IMR-90 (cell line): ENCODE data around the gene HIVEP3. TPM values are rescaled to one million over a fixed set of nuclear protein-coding genes. Genes with fewer than 3 reads are reported as not detected.

ENCODE experiments used
- ATAC-seq: fragments of 200-7000 bp; cut with Tn5 transposase; 2 replicates; pipeline ENCODE4 v1.9.1; 2020; ENCODE audit warnings: low read depth, mild to moderate bottlenecking, moderate library complexity
- BruUV-seq: library from RNA; stranded (reverse); fragments of 400-500 nt; replicated peaks from 2 replicates; lab custom pipeline; 2021; lab: Mats Ljungman, UMichigan
- CTCF ChIA-PET: fragments of 300-600 bp; formaldehyde crosslinking; extraction: SDS; loops from one replicate; lab custom pipeline; 2021; ENCODE audit warnings: antibody characterized with exemption; lab: Yijun Ruan, JAX
- POLR2A ChIA-PET: fragments of 300-600 bp; sonication (Branson Sonifier 250); formaldehyde crosslinking; loops from one replicate; lab custom pipeline; 2022; ENCODE audit warnings: antibody characterized with exemption; ENCODE audit not compliant: unreplicated experiment; lab: Charles Lee
- DNase-seq: peaks from one replicate; pipeline ENCODE4 v3.0.0; 2013
- H2AFZ ChIP-seq: replicated peaks from 2 replicates; pipeline ENCODE3; 2013; ENCODE audit warnings: low read length, mild to moderate bottlenecking; ENCODE audit not compliant: poor library complexity
- H2AK5ac ChIP-seq: 2 replicates; pipeline ENCODE4 v1.6.1; 2013; ENCODE audit warnings: low read depth, low read length, inconsistent platforms
- H2AK9ac ChIP-seq: replicated peaks from 2 replicates; pipeline ENCODE3; 2013; ENCODE audit warnings: mild to moderate bottlenecking, low read depth, low read length, moderate library complexity; ENCODE audit not compliant: poor library complexity
- H2BK120ac ChIP-seq: 2 replicates; pipeline ENCODE4 v1.6.1; 2013; ENCODE audit warnings: low read depth, low read length, inconsistent platforms
- H2BK15ac ChIP-seq: 3 replicates; pipeline ENCODE4 v1.6.1; 2013; ENCODE audit warnings: low read depth, low read length, inconsistent platforms
- H2BK20ac ChIP-seq: 2 replicates; pipeline ENCODE4 v1.6.1; 2013; ENCODE audit warnings: low read depth, mild to moderate bottlenecking, inconsistent platforms, low read length, moderate library complexity
- H2BK5ac ChIP-seq: 2 replicates; pipeline ENCODE4 v1.6.1; 2013; ENCODE audit warnings: mild to moderate bottlenecking, low read depth, low read length, inconsistent platforms; ENCODE audit not compliant: poor library complexity, severe bottlenecking
- H3K14ac ChIP-seq: replicated peaks from 2 replicates; pipeline ENCODE4 v1.6.1; 2013; ENCODE audit warnings: low read depth, low read length, inconsistent platforms
- H3K18ac ChIP-seq: 2 replicates; pipeline ENCODE4 v1.6.1; 2013; ENCODE audit warnings: low read depth, low read length, control low read depth
- H3K23ac ChIP-seq: 2 replicates; pipeline ENCODE4 v1.6.1; 2013; ENCODE audit warnings: low read depth, low read length, inconsistent platforms
- H3K27ac ChIP-seq: 2 replicates; pipeline ENCODE4 v1.5.1; 2013; ENCODE audit warnings: mild to moderate bottlenecking, control low read depth, low read length; ENCODE audit not compliant: insufficient read depth
- H3K27me3 ChIP-seq: 2 replicates; pipeline ENCODE4 v1.6.1; 2013; ENCODE audit warnings: low read length; ENCODE audit not compliant: control insufficient read depth, insufficient read depth
- H3K36me3 ChIP-seq: 2 replicates; pipeline ENCODE4 v1.6.1; 2013; ENCODE audit warnings: low read length, mixed read lengths; ENCODE audit not compliant: control insufficient read depth, insufficient read depth
- H3K4ac ChIP-seq: 2 replicates; pipeline ENCODE4 v1.6.1; 2013; ENCODE audit warnings: low read depth, low read length, inconsistent platforms
- H3K4me1 ChIP-seq: 2 replicates; pipeline ENCODE4 v1.6.1; 2013; ENCODE audit warnings: low read length, mixed read lengths; ENCODE audit not compliant: control insufficient read depth, insufficient read depth
- H3K4me2 ChIP-seq: 2 replicates; pipeline ENCODE4 v1.6.1; 2013; ENCODE audit warnings: low read depth, mild to moderate bottlenecking, control low read depth, low read length, moderate library complexity
- H3K4me3 ChIP-seq: 2 replicates; pipeline ENCODE4 v1.5.1; 2013; ENCODE audit warnings: low read depth, mild to moderate bottlenecking, control low read depth, low read length, moderate library complexity; ENCODE audit not compliant: insufficient read depth
- H3K56ac ChIP-seq: 2 replicates; pipeline ENCODE4 v1.6.1; 2013; ENCODE audit warnings: low read length, inconsistent platforms; ENCODE audit not compliant: insufficient read depth; ENCODE audit errors: extremely low read depth
- H3K79me1 ChIP-seq, 2 experiments: 2 replicates each; pipeline ENCODE4 v1.6.1; 2013; ENCODE audit warnings: low read length in 2 of 2, inconsistent platforms in 1 of 2, low read depth in 1 of 2
- H3K9ac ChIP-seq: 2 replicates; pipeline ENCODE4 v1.6.1; 2013; ENCODE audit warnings: low read depth, low read length, control low read depth
- H3K9me1 ChIP-seq: 2 replicates; pipeline ENCODE4 v1.6.1; 2013; ENCODE audit warnings: low read length, inconsistent platforms; ENCODE audit not compliant: insufficient read depth
- H3K9me3 ChIP-seq: 2 replicates; pipeline ENCODE4 v1.6.1; 2013; ENCODE audit warnings: low read length; ENCODE audit not compliant: control insufficient read depth, insufficient read depth
- H4K20me1 ChIP-seq: 2 replicates; pipeline ENCODE4 v1.6.1; 2013; ENCODE audit warnings: low read length, inconsistent platforms; ENCODE audit not compliant: insufficient read depth
- H4K5ac ChIP-seq: 2 replicates; pipeline ENCODE4 v1.6.1; 2013; ENCODE audit warnings: mild to moderate bottlenecking, low read depth, low read length, control low read depth
- H4K8ac ChIP-seq, 2 experiments: 2 replicates each; pipeline ENCODE4 v1.6.1; 2013; ENCODE audit warnings: low read depth in 2 of 2, low read length in 2 of 2, control low read depth in 1 of 2, inconsistent platforms in 1 of 2
- H4K91ac ChIP-seq: 2 replicates; pipeline ENCODE4 v1.6.1; 2013; ENCODE audit warnings: low read depth, low read length, inconsistent platforms; ENCODE audit not compliant: insufficient read depth
- BHLHE40 ChIP-seq: fragments of 150-350 bp; IDR thresholded peaks from 2 replicates; pipeline ENCODE4 v1.6.1; 2016; ENCODE audit warnings: mild to moderate bottlenecking, low read depth, low read length
- CEBPB ChIP-seq: IDR thresholded peaks from 2 replicates; pipeline ENCODE4 v1.6.1; 2012; ENCODE audit warnings: low read depth, low read length, improper control_type of control experiment
- SMC3 ChIP-seq: fragments of 150-350 bp; IDR thresholded peaks from 2 replicates; pipeline ENCODE4 v1.6.1; 2016; ENCODE audit warnings: low read depth, mild to moderate bottlenecking, antibody characterized with exemption, low read length, moderate library complexity
- WGBS, 2 experiments: methylation state at CpG; one replicate each; pipeline versions ENCODE4 v1.1.5 to v1.1.7; 2013; ENCODE audit warnings: missing lambda C conversion rate in 2 of 2; ENCODE audit not compliant: insufficient read length in 1 of 2; ENCODE audit errors: extremely low coverage in 2 of 2; 5-methylcytosine and 5-hydroxymethylcytosine counted together
- dilution Hi-C: fragments of 300-500 bp; cut with HindIII; formaldehyde crosslinking; loops from one replicate; pipeline ENCODE4 v1.14.3; 2018; ENCODE audit warnings: low sequenced_read_pairs; ENCODE audit not compliant: unreplicated experiment
- in situ Hi-C: fragments of 300-500 bp; cut with MboI; formaldehyde crosslinking; loops from 3 replicates; pipeline ENCODE4 v1.14.3; 2019; ENCODE audit warnings: low sequenced_read_pairs, inconsistent platforms, mixed read lengths
- intact Hi-C: fragments of 100-400 bp; cut with micrococcal nuclease; formaldehyde crosslinking; loops from 2 replicates; pipeline ENCODE4 v1.10.0; 2022
- polyA plus RNA-seq, 3 experiments: library from polyadenylated mRNA; depleted of rRNA; stranded (reverse); fragments of >200 nt; gene quantifications; 2 replicates each; pipeline ENCODE4 v1.2.3, GENCODE V29; 2012; ENCODE audit warnings: low replicate concordance in 1 of 3
- total RNA-seq: library from RNA; depleted of rRNA; stranded (reverse); fragments of >200 nt; gene quantifications from 2 replicates; pipeline ENCODE4 v1.2.3, GENCODE V29; 2012

Gene HIVEP3
- total and polyA plus RNA-seq, 2 of the 4 experiments (the other 2 are of a cell fraction): 1.4 to 4.0 TPM

- peak; percentile 88 for DNase-seq
- BruUV-seq: no TSS peak
Observed at GRCh38 chr1:41537788-41538351, 380.9 kb downstream of the HIVEP3 start.

More at GRCh38 chr1:41537788-41538351, 380.9 kb downstream of the HIVEP3 start:
- dilution Hi-C loops: no loop called here
- Histone ChIP-seq H3K27me3 (no peaks in the 10 kb centered on the region), H3K23ac (no peak overlapping the region), H2BK5ac (no peak overlapping the region), H3K9me1 (peaks cover 9% of the 10 kb centered on the region; the same call in 1 of the 2 replicates), H3K79me1 (no peaks in the 10 kb centered on the region), H2BK120ac (no peak overlapping the region), H3K4me3 (no peak overlapping the region), H3K56ac (no peak overlapping the region), H2AK9ac (no peak overlapping the region), H3K14ac (no peak overlapping the region), H4K20me1 (peaks cover 2% of the 10 kb centered on the region; the same call in 1 of the 2 replicates), H4K91ac (no peak overlapping the region), H3K4me1 (peaks cover 11% of the 10 kb centered on the region), H2BK20ac (no peak overlapping the region), H3K4ac (no peak overlapping the region), H3K9me3 (no peaks in the 10 kb centered on the region), H4K8ac (no peak overlapping the region), H3K27ac (no peak overlapping the region), H2BK15ac (no peak overlapping the region), H3K36me3 (no peaks in the 10 kb centered on the region), H2AFZ (no peak overlapping the region), H2AK5ac (no peak overlapping the region), H3K9ac (no peak overlapping the region), H3K4me2 (peak overlapping the region; percentile 2; the same call in 1 of the 2 replicates), H4K5ac (no peak overlapping the region), H3K18ac (no peak overlapping the region)
- ATAC-seq: peak; percentile 77
- ChIA-PET CTCF (interaction anchor here (1.0 to 2.1 kb wide), 2 partner anchors 15 to 22 kb away, joined by 3 to 6 read pairs; no protein-coding TSS in a partner anchor), POLR2A (no interaction called here)
- WGBS, 2 experiments: 40% methylated on average over 1 of the region's 10 CpGs; no CpG with 5 or more reads in 1 of the 2 experiments
- 0 out of 2 replicates have a peak, but pooled peaks have one; percentile 8 for TF ChIP-seq BHLHE40
- TF ChIP-seq CEBPB: peak; percentile 62
- TF ChIP-seq SMC3: no peak
- in situ Hi-C loops: no loop called here
- intact Hi-C loops: no loop called here
